Mucosa of descending colon (tissue), 3 donors: Measurements from ENCODE around the gene RGL4. TPM values are rescaled to one million over a fixed set of nuclear protein-coding genes. Genes with fewer than 3 reads are reported as not detected.
"Not testable (repeated sequence)": the region's sequence is repeated elsewhere in the genome, so short reads cannot be mapped to it uniquely, and the experiment has no call there.

Source experiments
- ATAC-seq: fragments of 200-7000 bp; cut with Tn5 transposase; one replicate; pipeline ENCODE4 v1.9.1; 2020; ENCODE audit warnings: mild to moderate bottlenecking, moderate library complexity
- DNase-seq, 3 donors: peaks; one replicate each; pipeline ENCODE4 v3.0.0-alpha.2; 2020
- H3K36me3 ChIP-seq: fragments of 200-600 bp; one replicate; pipeline ENCODE4 v1.8.0; 2021; ENCODE audit warnings: low read depth, mild to moderate bottlenecking
- H3K4me1 ChIP-seq: fragments of 200-600 bp; one replicate; pipeline ENCODE4 v1.8.0; 2021; ENCODE audit warnings: low read depth, mild to moderate bottlenecking
- H3K4me3 ChIP-seq: fragments of 200-600 bp; one replicate; pipeline ENCODE4 v1.8.0; 2021; ENCODE audit warnings: mild to moderate bottlenecking
- H3K9me3 ChIP-seq: fragments of 200-600 bp; one replicate; pipeline ENCODE4 v1.8.0; 2021; ENCODE audit warnings: mild to moderate bottlenecking
- intact Hi-C, 2 donors: fragments of 100-400 bp; cut with DNase I in 1 of 2; cut with micrococcal nuclease in 1 of 2; formaldehyde crosslinking; loops; one replicate each; pipeline versions ENCODE4 v1.11.0 to v1.11.1; 2022; cut with DNase I, micrococcal nuclease
- total RNA-seq, 3 donors: library from RNA; stranded (reverse); fragmentation: NEBNext Ultra II Directional in 2 of 3; extraction: Animal tissue kit (Norgen Biotek cat#: 25700) in 2 of 3; gene quantifications; one replicate each; pipeline versions ENCODE4 v1.2.1 to v1.2.4, GENCODE V29; 2021 to 2023
- TF ChIP-seq, protein P1 (sequence below): fragments of 200-600 bp; IDR thresholded peaks from one replicate; pipeline ENCODE4 v1.8.0; 2022; ENCODE audit warnings: antibody characterized with exemption, mild to moderate bottlenecking
- donor health status: DM: no; HTN: no; CAD: no; lungs with moderate emphysema.
- donor health status: DM: no; HTN: no; CAD: no.
- donor health status: DM: no; HTN: yes; CAD: no.

The RGL4 gene
- total RNA-seq, 3 donors from 2014 or later: 0.29 to 0.34 TPM; not detected in 1

DNA sequence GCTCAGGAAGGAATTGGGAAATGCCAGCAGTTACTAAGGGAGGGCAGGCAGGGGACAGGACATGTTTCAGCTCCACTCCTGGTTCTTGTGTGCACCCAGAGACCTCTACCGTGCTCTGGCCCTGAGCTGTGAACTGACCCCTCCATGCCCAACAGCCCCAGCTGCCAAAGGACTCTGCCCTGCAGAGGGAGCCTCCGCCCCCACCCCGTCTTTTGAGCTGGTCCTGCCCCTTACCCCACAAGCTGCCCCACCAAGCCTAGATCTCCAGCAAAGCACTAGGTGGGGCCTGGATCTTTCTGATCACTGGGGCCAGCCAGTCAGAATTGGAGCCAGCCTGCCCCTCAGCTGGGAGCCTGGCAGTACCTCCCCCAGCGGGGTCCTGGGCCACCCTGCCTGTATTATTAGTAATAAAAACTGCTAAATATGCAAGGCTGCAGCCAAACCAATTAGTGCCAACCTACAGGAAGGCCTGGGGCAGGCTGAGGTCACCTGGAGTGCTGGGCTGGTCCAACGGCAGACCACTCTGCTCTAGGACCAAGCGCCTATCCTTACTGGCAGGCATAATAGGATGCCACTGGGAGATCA lies 34.8 kb upstream of the RGL4 start:
- Histone ChIP-seq H3K36me3 (no peaks in the 10 kb centered on the region), H3K9me3 (no peaks in the 10 kb centered on the region), H3K4me3 (no peak overlapping the region), H3K4me1 (no peaks in the 10 kb centered on the region)
- intact Hi-C loops: no loop called here
- ATAC-seq: no peak
- no peak for DNase-seq
- TF ChIP-seq, protein P1, sequence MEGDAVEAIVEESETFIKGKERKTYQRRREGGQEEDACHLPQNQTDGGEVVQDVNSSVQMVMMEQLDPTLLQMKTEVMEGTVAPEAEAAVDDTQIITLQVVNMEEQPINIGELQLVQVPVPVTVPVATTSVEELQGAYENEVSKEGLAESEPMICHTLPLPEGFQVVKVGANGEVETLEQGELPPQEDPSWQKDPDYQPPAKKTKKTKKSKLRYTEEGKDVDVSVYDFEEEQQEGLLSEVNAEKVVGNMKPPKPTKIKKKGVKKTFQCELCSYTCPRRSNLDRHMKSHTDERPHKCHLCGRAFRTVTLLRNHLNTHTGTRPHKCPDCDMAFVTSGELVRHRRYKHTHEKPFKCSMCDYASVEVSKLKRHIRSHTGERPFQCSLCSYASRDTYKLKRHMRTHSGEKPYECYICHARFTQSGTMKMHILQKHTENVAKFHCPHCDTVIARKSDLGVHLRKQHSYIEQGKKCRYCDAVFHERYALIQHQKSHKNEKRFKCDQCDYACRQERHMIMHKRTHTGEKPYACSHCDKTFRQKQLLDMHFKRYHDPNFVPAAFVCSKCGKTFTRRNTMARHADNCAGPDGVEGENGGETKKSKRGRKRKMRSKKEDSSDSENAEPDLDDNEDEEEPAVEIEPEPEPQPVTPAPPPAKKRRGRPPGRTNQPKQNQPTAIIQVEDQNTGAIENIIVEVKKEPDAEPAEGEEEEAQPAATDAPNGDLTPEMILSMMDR: no peak

DNA sequence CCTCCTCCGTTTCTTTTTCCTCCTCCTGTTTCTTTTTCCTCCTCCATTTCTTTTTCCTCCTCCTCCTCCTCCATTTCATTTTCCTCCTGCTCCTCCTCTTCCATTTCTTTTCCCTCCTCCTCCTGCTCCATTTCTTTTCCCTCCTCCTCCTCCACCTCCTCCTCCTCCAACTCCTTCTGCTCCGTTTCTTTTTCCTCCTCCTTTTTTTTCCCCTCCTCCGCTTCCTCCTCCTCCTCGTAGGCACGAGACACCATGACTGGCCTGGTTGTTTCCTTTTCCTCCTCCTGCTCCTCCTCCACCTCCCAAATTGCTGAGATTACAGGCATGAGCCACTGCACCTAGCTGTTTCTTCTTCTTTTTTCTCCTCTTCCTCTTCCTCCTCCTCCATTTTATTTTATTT lies 33.1 kb upstream of the RGL4 start:
- DNase-seq (no peak), ATAC-seq (no peak)
- H3K36me3 ChIP-seq: no peaks in the 10 kb centered on the region
- intact Hi-C loops: no loop called here
- TF ChIP-seq, protein P1: no peak
- H3K4me1 ChIP-seq: no peaks in the 10 kb centered on the region
- no peak overlapping the region for H3K4me3 ChIP-seq
- no peaks in the 10 kb centered on the region for H3K9me3 ChIP-seq

DNA sequence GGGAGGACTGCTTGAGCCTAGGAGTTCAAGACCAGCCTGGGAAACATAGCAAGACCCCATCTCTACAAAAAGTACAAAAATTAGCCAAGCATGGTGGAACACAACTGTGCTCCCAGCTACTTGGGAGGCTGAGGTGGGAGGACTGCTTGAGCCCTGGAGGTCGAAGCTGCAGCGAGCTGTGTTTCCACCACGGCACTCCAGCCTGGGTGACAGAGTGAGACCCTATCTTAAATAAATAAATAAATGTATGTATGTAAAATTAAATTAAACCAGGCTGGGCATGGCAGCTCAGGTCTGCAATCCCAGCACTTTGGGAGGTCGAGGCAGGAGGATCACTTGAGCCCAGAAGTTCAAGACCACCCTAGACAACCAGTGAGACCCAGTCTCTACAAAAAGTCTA lies 30.4 kb upstream of the RGL4 start:
- H3K9me3 ChIP-seq, intact Hi-C loops, H3K4me1 ChIP-seq, H3K36me3 ChIP-seq, H3K4me3 ChIP-seq, ATAC-seq: not testable (repeated sequence)
- peak in 1 of 3 donors; percentile 7 for DNase-seq

DNA sequence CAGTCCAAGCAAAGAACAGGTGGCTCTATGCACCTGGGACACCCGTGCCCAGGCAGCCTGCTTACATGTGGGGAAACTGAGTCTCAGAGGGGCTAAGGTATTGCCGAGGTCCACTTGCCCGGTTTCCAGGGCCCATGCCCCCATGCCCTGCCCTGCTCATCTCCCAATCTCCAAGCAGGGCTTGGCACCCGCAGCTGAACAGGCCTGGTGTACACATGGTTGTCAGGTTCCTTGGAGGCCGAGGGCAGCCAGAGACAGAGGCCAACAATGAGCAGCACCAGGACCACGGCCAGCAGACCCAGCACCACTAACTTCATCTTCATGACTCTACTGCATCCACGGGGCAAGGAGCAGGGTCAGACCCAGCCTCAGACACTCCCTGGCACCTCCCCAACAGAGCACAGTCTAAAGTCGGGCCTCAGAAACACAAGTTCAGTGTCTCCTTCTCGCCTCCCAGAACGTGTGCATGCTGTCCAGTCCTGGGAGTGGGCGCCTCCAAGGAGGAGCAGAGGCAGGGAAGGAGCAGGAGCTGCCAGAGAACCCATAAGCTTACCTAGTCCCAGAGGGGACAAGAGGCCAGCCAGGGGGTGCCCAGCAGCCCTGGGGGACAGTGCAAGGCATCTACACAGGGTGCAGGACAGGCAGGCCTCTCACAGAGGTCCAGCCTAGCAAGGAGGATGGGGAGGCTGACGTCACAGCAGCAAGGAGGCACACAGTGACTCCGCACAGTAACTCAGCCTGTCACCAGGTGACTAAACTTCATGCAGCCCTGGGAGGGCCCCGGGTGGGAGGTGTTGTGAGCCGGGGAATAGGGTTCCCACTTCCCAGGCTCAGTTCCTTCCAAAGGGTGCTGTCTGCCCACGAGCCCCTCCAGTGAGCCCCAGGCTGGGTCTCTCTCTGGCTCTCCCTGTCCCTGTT lies 20.2 kb upstream of the RGL4 start:
- TF ChIP-seq, protein P1: no peak
- intact Hi-C loops: no loop called here
- Histone ChIP-seq H3K4me3 (no peak overlapping the region), H3K9me3 (no peaks in the 10 kb centered on the region), H3K36me3 (no peaks in the 10 kb centered on the region), H3K4me1 (no peaks in the 10 kb centered on the region)
- DNase-seq (peak in 1 of 3 donors; percentile 32), ATAC-seq (no peak)

DNA sequence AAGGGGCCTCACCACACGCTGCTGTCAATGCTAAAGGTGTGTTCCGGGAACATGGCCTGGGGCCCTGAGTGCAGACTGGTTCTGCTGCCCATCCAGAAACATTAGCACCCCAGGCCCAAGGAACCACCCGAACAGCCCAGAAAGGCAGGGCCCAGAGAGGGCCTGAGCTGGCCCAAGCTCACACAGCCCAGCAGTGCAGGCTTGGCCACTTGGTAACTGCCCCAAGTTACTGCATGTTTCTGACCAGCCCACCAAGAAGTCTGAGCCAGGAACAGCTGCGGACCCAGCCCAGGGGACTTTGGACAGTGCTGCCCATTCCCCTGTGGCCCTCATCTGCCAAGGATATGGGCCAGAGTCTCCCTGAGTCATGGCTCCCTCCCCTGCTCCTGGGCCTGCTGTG lies 19.4 kb upstream of the RGL4 start:
- H3K9me3 ChIP-seq, intact Hi-C loops, H3K4me1 ChIP-seq, H3K36me3 ChIP-seq, H3K4me3 ChIP-seq: not testable (repeated sequence)
- ATAC-seq (peak; percentile 10), DNase-seq (peak in 1 of 3 donors; percentile 0)

DNA sequence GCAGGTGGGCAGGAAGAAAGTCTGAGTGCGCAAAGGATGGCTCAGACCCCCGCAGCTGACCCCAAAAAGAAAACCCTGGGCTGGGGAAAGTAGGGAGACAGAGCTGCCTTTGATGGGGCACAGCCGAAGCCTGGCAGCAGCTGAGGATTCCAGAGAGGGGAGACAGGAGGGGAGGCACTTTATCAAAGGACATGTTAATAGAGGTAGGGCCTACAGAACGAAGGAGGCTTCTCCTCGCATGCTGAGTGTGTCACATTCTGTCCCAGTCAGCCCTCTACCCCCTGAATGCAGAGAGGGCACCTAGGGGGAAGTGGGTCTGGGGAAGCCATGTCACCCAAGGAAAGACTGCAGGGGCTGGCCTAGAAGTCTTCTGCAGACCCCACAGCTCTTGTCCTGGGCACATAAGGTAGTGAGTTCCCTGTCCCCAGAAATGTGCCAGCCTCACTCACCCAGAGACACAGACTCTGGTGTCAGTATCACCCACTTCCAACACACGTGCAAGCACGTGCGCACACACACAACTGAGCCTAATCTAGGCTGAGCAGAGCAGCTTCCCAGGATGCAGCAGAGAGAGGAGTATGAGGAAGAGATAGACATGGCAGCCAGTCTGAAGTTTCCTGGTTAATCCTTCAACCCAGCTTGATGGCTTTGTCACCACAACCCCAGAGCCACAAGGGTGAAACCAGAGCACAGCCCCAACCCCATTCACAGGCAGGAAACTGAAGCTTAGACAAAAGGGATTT lies 18.3 kb upstream of the RGL4 start:
- DNase-seq: peak in 1 of 3 donors; percentile 17
- ATAC-seq, H3K4me1 ChIP-seq, intact Hi-C loops, H3K4me3 ChIP-seq, H3K36me3 ChIP-seq, H3K9me3 ChIP-seq: not testable (repeated sequence)
